ENCODE measurements around the gene ISX.

- TF ChIP-seq CTCF (IDR thresholded peaks at IDR 0.05) (no peak), POLR2A (IDR thresholded peaks at IDR 0.05) (no peak)
Observed at GRCh38 chr22:35016909-35017308, 49.0 kb upstream of the ISX start.
